GM12873 (cell line): ENCODE data around the gene C2CD3.

Experiments used
- TF ChIP-seq, protein P1 (sequence below): IDR thresholded peaks from 2 replicates; pipeline ENCODE4 v1.5.1; 2012; ENCODE audit warnings: low read depth, mild to moderate bottlenecking, moderate library complexity, low read length, control low read depth; ENCODE audit not compliant: insufficient read depth; ENCODE audit errors: missing control alignments

C2CD3 gene

DNA sequence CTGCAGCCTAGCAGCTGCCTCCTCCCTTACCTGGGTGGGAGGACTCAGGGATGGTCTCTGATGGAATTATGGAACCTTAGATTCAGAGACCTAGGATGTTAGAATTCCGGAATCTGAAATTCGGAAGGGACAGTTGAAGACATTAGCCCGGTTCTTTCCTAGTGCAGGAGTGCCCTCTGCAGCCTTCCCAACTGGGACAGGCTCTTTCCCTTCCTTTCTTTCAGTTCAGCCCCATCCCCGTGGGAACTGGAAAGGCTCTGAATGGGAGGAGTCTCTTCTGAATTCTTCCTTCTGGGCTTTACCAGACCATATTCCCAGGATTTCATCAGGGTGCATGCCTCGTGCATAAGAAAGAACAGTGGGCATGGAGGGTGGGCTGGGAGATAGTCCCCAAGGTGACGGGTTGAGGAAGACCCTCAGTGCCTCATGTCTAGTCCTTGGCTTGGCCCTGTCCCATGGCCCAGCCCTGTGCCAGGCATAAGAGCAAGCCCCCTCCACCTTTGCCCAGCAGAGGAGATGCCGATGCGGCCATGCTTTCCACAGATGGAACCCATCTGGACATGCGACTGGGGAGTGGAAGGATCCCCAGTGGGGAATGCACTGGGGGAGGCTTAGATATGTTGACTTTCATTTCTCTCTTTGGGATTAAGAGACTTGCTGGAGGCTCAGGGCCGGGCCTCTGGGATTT, 205.6 kb downstream of the C2CD3 start:
- TF ChIP-seq, protein P1, sequence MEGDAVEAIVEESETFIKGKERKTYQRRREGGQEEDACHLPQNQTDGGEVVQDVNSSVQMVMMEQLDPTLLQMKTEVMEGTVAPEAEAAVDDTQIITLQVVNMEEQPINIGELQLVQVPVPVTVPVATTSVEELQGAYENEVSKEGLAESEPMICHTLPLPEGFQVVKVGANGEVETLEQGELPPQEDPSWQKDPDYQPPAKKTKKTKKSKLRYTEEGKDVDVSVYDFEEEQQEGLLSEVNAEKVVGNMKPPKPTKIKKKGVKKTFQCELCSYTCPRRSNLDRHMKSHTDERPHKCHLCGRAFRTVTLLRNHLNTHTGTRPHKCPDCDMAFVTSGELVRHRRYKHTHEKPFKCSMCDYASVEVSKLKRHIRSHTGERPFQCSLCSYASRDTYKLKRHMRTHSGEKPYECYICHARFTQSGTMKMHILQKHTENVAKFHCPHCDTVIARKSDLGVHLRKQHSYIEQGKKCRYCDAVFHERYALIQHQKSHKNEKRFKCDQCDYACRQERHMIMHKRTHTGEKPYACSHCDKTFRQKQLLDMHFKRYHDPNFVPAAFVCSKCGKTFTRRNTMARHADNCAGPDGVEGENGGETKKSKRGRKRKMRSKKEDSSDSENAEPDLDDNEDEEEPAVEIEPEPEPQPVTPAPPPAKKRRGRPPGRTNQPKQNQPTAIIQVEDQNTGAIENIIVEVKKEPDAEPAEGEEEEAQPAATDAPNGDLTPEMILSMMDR = no peak

DNA sequence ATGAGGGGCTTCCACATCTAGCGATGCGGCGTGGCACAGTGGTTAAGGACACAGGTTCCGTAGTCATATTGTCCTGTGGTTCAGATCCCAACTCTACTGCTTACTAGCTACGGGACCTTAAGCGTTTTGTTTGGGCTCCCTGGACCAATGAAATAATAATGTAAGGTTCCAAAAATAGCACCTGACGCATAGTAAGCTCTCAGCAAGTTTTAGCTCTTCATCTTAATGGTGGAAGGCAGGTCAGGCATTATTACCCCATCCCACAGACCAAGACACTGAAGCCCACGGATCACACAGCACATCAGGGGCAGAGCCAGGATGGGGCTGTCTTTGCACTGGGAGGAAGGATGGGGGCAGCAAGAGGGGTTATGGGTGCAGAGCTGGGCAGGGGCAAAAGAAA, 206.9 kb downstream of the C2CD3 start:
- TF ChIP-seq, protein P1 = no peak
